ENCODE data around the gene S100B. TPM values are rescaled to one million over a fixed set of nuclear protein-coding genes. Genes with fewer than 3 reads are reported as not detected.

S100B gene
- total RNA-seq, 1 experiment from 2014 or later: not detected

DNA sequence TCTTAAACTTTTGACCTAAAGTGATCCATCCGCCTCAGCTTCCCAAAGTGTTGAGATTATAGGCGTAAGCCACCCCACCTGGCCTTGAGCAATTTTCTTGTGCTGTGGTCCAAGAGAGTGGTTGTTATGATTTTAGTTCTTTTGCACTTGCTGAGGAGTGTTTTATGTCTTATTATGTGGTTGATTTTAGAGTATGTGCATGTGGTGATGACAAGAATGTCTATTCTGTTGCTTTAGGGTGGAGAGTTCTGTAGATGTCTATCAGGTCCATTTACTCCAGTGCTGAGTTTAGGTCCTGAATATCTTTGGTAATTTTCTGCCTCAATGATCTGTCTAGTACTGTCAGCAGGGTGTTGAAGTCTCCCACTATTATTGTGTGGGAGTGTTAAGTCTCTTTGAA, 11.2 kb upstream of the S100B start:
- no TSS peak for BruUV-seq (replicated peaks)
- RAD21 ChIA-PET (ENCODE audit: low non-redundant PET in 1 of 2, low total read pairs in 2 of 2, uncharacterized antibody in 2 of 2, unreplicated experiment in 2 of 2): no interaction called here
- no peak for TF ChIP-seq SP1 (IDR thresholded peaks at IDR 0.05; ENCODE audit: low read depth)
- no peak for TF ChIP-seq REST (IDR thresholded peaks at IDR 0.05; ENCODE audit: low read depth)
- TF ChIP-seq FOSL1 (IDR thresholded peaks at IDR 0.05; ENCODE audit: low read depth): no peak
- TF ChIP-seq EZH2 (IDR thresholded peaks at IDR 0.05): no peak
- TF ChIP-seq, protein P1, sequence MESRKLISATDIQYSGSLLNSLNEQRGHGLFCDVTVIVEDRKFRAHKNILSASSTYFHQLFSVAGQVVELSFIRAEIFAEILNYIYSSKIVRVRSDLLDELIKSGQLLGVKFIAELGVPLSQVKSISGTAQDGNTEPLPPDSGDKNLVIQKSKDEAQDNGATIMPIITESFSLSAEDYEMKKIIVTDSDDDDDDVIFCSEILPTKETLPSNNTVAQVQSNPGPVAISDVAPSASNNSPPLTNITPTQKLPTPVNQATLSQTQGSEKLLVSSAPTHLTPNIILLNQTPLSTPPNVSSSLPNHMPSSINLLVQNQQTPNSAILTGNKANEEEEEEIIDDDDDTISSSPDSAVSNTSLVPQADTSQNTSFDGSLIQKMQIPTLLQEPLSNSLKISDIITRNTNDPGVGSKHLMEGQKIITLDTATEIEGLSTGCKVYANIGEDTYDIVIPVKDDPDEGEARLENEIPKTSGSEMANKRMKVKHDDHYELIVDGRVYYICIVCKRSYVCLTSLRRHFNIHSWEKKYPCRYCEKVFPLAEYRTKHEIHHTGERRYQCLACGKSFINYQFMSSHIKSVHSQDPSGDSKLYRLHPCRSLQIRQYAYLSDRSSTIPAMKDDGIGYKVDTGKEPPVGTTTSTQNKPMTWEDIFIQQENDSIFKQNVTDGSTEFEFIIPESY (IDR thresholded peaks at IDR 0.05; ENCODE audit: extremely low read depth, insufficient replicate concordance, low read length): no peak
- TF ChIP-seq EGR1 (IDR thresholded peaks at IDR 0.05; ENCODE audit: low read depth): no peak
- no peak for TF ChIP-seq ZFX (IDR thresholded peaks at IDR 0.05)
- H3K9me3 ChIP-seq (ENCODE audit: control insufficient read depth in 1 of 2, insufficient read depth in 1 of 2, low read depth in 1 of 2, low read length in 2 of 2): no peaks in the 10 kb centered on the region
- no peak for DNase-seq (ENCODE audit: low read depth, low spot score)
- H2AFZ ChIP-seq (ENCODE audit: low read depth, low read length, poor library complexity, severe bottlenecking): no peak overlapping the region
- no peaks in the 10 kb centered on the region for H3K27me3 ChIP-seq (ENCODE audit: insufficient read depth, low read length)
- no peak for ATAC-seq
- H3K4me2 ChIP-seq (ENCODE audit: low read length): no peak overlapping the region
- CTCF ChIA-PET: no interaction called here
- H3K9ac ChIP-seq (ENCODE audit: low read length): no peak overlapping the region
- H3K9me2 ChIP-seq (ENCODE audit: insufficient read depth): no peaks in the 10 kb centered on the region
- no peaks in the 10 kb centered on the region for H3K4me1 ChIP-seq (ENCODE audit: control insufficient read depth in 1 of 2, insufficient read depth in 2 of 2, low read length in 2 of 2)
- H3K4me3 ChIP-seq (replicated peaks in 1 of 2; ENCODE audit: low read depth in 1 of 2, low read length in 2 of 2): no peak overlapping the region
- intact Hi-C loops (cut with micrococcal nuclease): no loop called here
- H3K27ac ChIP-seq (ENCODE audit: low read depth, low read length): no peak overlapping the region
- POLR2A ChIA-PET: no interaction called here
- H3K36me3 ChIP-seq (ENCODE audit: control insufficient read depth in 1 of 2, insufficient read depth in 2 of 2, low read length in 2 of 2): no peaks in the 10 kb centered on the region
- H4K20me1 ChIP-seq (ENCODE audit: insufficient read depth): no peaks in the 10 kb centered on the region
- no peaks in the 10 kb centered on the region for H3K79me2 ChIP-seq (ENCODE audit: insufficient read depth, low read length)
